Measurements from ENCODE around the gene PLCL1. TPM values are rescaled to one million over a fixed set of nuclear protein-coding genes. Genes with fewer than 3 reads are reported as not detected.

The PLCL1 gene
- total RNA-seq, 2 donors from 2014 or later = 0.04 to 0.11 TPM

DNA sequence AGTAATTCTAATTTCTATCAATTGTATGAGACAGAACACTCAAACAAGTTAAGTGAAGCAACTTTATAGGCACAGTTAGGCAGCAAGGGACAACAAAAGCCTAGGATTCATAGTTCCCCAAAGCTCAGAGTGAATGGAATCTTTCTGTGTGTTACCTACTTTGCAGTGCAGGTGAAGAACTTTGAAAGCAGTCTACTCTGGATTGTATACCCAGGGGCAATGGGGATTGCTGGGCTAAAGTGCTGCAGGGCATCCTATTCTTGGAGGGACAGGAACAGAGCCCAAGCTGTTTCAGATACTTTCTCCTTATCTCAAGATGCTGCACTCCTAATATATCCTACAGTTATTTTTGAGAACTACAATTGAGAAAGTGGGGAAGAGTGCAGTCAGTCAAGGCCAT is 207.6 kb downstream of the PLCL1 start:
- H3K36me3 ChIP-seq (ENCODE audit: control insufficient read depth, insufficient read depth, low read length) = no peaks in the 10 kb centered on the region
- TF ChIP-seq, protein P1, sequence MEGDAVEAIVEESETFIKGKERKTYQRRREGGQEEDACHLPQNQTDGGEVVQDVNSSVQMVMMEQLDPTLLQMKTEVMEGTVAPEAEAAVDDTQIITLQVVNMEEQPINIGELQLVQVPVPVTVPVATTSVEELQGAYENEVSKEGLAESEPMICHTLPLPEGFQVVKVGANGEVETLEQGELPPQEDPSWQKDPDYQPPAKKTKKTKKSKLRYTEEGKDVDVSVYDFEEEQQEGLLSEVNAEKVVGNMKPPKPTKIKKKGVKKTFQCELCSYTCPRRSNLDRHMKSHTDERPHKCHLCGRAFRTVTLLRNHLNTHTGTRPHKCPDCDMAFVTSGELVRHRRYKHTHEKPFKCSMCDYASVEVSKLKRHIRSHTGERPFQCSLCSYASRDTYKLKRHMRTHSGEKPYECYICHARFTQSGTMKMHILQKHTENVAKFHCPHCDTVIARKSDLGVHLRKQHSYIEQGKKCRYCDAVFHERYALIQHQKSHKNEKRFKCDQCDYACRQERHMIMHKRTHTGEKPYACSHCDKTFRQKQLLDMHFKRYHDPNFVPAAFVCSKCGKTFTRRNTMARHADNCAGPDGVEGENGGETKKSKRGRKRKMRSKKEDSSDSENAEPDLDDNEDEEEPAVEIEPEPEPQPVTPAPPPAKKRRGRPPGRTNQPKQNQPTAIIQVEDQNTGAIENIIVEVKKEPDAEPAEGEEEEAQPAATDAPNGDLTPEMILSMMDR (conservative IDR thresholded peaks at IDR 0.05) = no peak
- DNase-seq = no peak
- no peaks in the 10 kb centered on the region for H3K4me1 ChIP-seq (ENCODE audit: control insufficient read depth, insufficient read depth, low read length)
- H3K4me3 ChIP-seq (ENCODE audit: low read length) = no peak overlapping the region
- Mint-ChIP-seq H3K9me3 (no peaks in the 10 kb centered on the region), H3K4me1 (no peaks in the 10 kb centered on the region), H3K36me3 (ENCODE audit: low read depth) (no peaks in the 10 kb centered on the region), H3K4me3 (no peak overlapping the region), H3K27me3 (ENCODE audit: insufficient read depth) (no peaks in the 10 kb centered on the region), H3K27ac (no peak overlapping the region)
- H3K9ac ChIP-seq (ENCODE audit: extremely low read depth, low read length, poor library complexity, severe bottlenecking) = no peak overlapping the region
- H3K27ac ChIP-seq (ENCODE audit: low read depth, low read length) = no peak overlapping the region
- H3K27me3 ChIP-seq (ENCODE audit: control insufficient read depth, insufficient read depth, low read length, poor library complexity, severe bottlenecking) = no peaks in the 10 kb centered on the region
- H3K9me3 ChIP-seq (ENCODE audit: control insufficient read depth, low read length) = peaks cover 7% of the 10 kb centered on the region

DNA sequence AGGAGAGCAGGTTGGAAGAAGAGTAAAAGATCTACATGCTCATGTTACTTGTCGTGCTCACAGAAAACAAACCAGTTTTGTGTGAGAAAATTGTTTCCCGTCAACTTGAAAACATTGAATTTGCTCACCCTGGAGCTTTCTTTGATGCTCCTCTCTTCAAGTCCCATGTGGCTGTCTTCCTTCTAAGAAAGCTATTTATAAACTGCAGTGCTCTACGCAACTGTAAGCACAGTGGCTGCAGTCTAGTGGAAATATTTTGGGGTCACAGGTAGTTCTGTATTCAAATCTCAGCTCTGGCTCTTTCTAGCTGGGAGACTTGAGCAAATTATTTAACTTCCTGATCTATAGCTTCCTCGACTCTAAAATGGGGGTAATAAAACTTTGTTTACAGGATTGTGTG is 211.8 kb downstream of the PLCL1 start:
- H3K4me3 ChIP-seq (ENCODE audit: low read length) = no peak overlapping the region
- no peaks in the 10 kb centered on the region for H3K36me3 Mint-ChIP-seq (ENCODE audit: low read depth)
- no peaks in the 10 kb centered on the region for H3K27me3 ChIP-seq (ENCODE audit: control insufficient read depth, insufficient read depth, low read length, poor library complexity, severe bottlenecking)
- H3K27me3 Mint-ChIP-seq (ENCODE audit: insufficient read depth) = no peaks in the 10 kb centered on the region
- H3K4me1 ChIP-seq (ENCODE audit: control insufficient read depth, insufficient read depth, low read length) = no peaks in the 10 kb centered on the region
- H3K9me3 ChIP-seq (ENCODE audit: control insufficient read depth, low read length) = peaks cover 7% of the 10 kb centered on the region
- H3K9ac ChIP-seq (ENCODE audit: extremely low read depth, low read length, poor library complexity, severe bottlenecking) = no peak overlapping the region
- 84 to 89% methylated on average over 3 to 4 of the region's 4 CpGs for WGBS, 2 experiments (ENCODE audit: insufficient coverage in 1 of 2, insufficient read length in 1 of 2)
- H3K9me3 Mint-ChIP-seq = no peaks in the 10 kb centered on the region
- H3K4me1 Mint-ChIP-seq = no peaks in the 10 kb centered on the region
- TF ChIP-seq, protein P1 (conservative IDR thresholded peaks at IDR 0.05) = no peak
- no peak overlapping the region for H3K27ac ChIP-seq (ENCODE audit: low read depth, low read length)
- no peak overlapping the region for H3K4me3 Mint-ChIP-seq
- H3K27ac Mint-ChIP-seq = no peak overlapping the region
- no peak for DNase-seq
- no peaks in the 10 kb centered on the region for H3K36me3 ChIP-seq (ENCODE audit: control insufficient read depth, insufficient read depth, low read length)

DNA sequence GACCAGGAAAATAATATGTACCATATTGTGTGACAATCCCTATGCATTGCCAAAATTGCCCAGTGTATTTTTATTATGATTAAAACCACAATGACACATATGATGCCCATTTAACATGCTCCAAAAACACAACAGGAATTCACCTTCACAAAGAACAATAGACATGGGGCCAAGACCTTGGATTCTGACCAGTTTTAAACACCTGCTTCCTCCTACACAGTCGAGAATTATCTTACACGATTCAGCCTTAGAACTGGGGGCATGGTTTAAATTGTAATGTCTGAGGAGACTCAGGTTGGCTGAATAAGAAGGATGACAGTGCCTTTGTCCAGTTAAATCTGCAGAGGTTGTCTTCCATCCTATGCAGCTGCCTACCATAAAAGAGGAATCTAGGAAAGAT is 212.7 kb downstream of the PLCL1 start:
- H3K27me3 Mint-ChIP-seq (ENCODE audit: insufficient read depth) = no peaks in the 10 kb centered on the region
- H3K27ac Mint-ChIP-seq = no peak overlapping the region
- Histone ChIP-seq H3K4me1 (ENCODE audit: control insufficient read depth, insufficient read depth, low read length) (no peaks in the 10 kb centered on the region), H3K27me3 (ENCODE audit: control insufficient read depth, insufficient read depth, low read length, poor library complexity, severe bottlenecking) (no peaks in the 10 kb centered on the region), H3K9me3 (ENCODE audit: control insufficient read depth, low read length) (peaks cover 2% of the 10 kb centered on the region), H3K4me3 (ENCODE audit: low read length) (no peak overlapping the region), H3K9ac (ENCODE audit: extremely low read depth, low read length, poor library complexity, severe bottlenecking) (no peak overlapping the region), H3K36me3 (ENCODE audit: control insufficient read depth, insufficient read depth, low read length) (no peaks in the 10 kb centered on the region), H3K27ac (ENCODE audit: low read depth, low read length) (no peak overlapping the region)
- no peaks in the 10 kb centered on the region for H3K9me3 Mint-ChIP-seq
- TF ChIP-seq, protein P1 (conservative IDR thresholded peaks at IDR 0.05) = no peak
- no peaks in the 10 kb centered on the region for H3K36me3 Mint-ChIP-seq (ENCODE audit: low read depth)
- DNase-seq = no peak
- H3K4me1 Mint-ChIP-seq = no peaks in the 10 kb centered on the region
- no peak overlapping the region for H3K4me3 Mint-ChIP-seq
- 90% methylated on average over 2 of the region's 2 CpGs; no CpG with 5 or more reads in 1 of the 2 experiments for WGBS, 2 experiments (ENCODE audit: insufficient coverage in 1 of 2, insufficient read length in 1 of 2)

All from endodermal cell (in vitro differentiated cells).